ENCODE data around the gene INF2.
A peak's percentile ranks its signal among the peaks of the same experiment; 100 is the strongest.

Gene INF2

DNA sequence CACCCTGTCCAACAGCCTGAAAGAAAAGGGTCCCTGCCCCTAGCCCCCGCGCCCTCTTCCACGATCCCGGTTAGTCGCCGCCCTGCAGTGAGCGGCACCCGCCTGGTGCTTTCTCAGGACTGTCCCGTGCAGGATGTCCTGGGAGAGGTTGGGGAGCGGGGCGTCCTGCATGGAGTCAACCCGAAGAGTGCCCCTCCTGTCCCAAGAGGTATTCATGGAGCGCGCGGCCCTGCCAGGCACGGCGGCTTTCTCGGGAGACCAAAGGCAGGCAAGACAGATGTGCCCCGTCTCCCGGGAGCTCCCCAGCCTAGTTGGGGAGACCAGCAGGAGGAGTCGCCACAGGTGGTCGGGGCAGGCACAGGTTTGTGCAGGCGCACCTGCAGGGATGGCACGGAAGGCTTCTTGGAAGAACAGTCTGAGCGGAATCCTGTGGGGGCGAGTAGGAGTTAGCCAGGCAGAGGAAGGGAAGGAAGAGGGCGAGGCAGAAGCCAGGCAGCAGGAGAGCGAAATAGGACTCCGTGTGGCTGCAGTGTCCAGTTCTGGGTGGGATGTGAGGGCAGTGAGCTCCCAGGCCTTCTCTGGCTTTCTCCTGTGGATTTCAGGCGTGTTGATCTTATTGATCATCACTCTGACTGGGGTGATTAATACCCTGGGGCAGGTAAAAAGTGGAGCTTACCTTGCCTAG lies 64.3 kb downstream of the INF2 start:
- TF ChIP-seq, protein P1, sequence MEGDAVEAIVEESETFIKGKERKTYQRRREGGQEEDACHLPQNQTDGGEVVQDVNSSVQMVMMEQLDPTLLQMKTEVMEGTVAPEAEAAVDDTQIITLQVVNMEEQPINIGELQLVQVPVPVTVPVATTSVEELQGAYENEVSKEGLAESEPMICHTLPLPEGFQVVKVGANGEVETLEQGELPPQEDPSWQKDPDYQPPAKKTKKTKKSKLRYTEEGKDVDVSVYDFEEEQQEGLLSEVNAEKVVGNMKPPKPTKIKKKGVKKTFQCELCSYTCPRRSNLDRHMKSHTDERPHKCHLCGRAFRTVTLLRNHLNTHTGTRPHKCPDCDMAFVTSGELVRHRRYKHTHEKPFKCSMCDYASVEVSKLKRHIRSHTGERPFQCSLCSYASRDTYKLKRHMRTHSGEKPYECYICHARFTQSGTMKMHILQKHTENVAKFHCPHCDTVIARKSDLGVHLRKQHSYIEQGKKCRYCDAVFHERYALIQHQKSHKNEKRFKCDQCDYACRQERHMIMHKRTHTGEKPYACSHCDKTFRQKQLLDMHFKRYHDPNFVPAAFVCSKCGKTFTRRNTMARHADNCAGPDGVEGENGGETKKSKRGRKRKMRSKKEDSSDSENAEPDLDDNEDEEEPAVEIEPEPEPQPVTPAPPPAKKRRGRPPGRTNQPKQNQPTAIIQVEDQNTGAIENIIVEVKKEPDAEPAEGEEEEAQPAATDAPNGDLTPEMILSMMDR (conservative IDR thresholded peaks at IDR 0.05; ENCODE audit: control insufficient read depth, insufficient read depth, low read depth, low read length) = no peak

DNA sequence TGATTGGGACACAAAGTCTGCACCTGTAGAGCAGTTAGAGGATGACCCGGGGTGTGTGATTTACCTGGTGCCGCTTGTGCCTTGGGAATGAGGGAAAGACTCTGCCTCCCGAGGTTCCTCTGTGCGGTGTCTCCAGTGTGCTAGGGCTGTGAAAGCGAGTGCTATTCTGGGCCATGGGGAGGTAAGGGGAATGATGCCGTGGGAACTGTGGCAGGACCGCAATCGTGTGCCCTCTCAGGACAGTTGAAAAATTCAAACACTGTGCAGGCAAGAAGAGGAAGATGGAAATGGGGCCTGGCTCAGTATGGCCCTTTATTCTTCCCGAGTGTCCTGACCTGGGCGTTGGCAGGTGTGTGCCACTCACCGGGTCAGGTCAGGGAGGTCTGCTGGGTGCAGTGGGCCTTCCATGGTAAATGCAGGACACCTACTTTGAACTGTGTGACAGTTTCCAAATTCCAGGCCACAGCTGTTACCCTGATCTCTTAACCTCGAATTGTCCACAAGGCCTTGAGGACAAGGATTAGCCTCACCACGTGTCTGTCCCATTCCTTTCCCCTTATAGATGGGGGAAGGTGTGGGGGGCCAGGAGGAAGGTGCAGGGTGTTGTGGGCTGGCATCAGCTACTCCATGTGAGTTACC lies 64.9 kb downstream of the INF2 start:
- no peak for DNase-seq (ENCODE audit: low read depth)
- TF ChIP-seq, protein P1 (conservative IDR thresholded peaks at IDR 0.05; ENCODE audit: control insufficient read depth, insufficient read depth, low read depth, low read length) = no peak
- H3K4me3 ChIP-seq (ENCODE audit: control insufficient read depth, low read depth, low read length) = peak overlapping the region; percentile 81

More for the DNA sequence above, 64.3 kb downstream of the INF2 start:
- peak overlapping the region; percentile 81 for H3K4me3 ChIP-seq (ENCODE audit: control insufficient read depth, low read depth, low read length)
- no peak for DNase-seq (ENCODE audit: low read depth)

DNA sequence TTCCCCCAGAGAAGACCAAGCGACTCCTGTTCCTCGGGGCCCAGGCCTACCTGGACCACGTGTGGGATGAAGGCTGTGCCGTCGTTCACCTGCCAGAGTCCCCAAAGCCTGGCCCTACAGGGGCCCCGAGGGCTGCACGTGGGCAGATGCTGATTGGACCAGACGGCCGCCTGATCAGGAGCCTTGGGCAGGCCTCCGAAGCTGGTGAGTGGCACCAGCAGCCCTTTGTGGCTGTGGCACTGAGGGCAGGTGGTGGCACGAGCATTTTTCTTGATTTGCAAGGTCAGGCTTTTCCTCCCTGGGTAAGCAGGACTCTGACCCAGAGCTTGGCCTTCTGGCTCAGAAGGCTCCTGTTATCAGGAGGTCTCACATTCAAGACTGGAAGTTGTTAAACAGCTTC lies 66.2 kb downstream of the INF2 start:
- DNase-seq (ENCODE audit: low read depth) = no peak
- TF ChIP-seq, protein P1 (conservative IDR thresholded peaks at IDR 0.05; ENCODE audit: control insufficient read depth, insufficient read depth, low read depth, low read length) = no peak
- H3K4me3 ChIP-seq (ENCODE audit: control insufficient read depth, low read depth, low read length) = no peak overlapping the region

DNA sequence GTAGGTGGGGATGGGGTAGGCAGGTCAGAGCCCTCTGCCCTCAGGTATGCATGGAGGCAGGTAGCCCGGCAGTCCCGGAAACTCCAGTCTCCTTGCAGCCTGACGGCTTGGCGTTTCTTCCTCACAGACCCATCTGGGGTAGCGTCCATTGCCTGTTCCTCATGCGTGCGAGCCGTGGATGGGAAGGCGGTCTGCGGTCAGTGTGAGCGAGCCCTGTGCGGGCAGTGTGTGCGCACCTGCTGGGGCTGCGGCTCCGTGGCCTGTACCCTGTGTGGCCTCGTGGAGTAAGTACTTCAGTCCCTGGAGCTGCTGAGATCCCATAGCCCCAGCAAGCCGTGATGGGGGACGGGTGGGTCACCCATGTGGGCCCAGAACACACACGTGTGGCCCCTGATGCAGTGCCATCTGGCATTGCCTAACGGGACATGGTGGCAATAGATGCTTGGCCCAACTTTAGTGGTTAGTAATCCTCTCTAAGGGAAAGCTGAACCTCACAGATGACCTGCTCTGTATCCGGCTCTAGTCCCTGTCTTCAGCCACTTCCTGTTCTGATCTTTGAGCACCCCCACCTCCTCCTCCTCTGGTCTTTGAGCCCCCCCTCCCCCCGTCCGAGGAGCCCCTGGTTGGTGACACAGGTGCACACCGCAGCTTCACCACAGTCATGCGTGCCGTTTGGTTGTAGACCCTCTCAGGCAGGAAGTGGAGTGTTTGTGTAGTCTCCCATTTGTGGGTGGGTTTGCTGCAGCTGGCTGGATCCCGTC lies 67.2 kb downstream of the INF2 start:
- H3K4me3 ChIP-seq (ENCODE audit: control insufficient read depth, low read depth, low read length) = no peak overlapping the region
- DNase-seq (ENCODE audit: low read depth) = no peak
- TF ChIP-seq, protein P1 (conservative IDR thresholded peaks at IDR 0.05; ENCODE audit: control insufficient read depth, insufficient read depth, low read depth, low read length) = no peak

DNA sequence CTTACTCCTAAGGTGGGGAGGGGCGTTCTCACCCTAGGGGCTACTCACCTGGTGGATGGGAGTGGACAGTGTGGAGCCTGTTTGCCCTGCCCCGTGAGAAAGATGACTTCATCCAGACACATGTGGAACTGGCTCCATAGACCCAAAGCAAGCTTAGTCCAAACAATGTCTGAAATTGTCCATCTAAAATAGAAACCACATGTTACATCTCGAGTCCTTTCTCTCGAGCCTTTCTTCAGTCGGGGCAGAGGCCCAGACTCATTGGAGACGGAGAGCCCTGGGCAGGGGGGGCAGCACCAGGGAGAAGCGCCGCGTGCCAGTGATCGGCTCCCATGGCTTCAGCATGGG lies 67.8 kb downstream of the INF2 start:
- H3K4me3 ChIP-seq (ENCODE audit: control insufficient read depth, low read depth, low read length) = no peak overlapping the region
- no peak for DNase-seq (ENCODE audit: low read depth)
- TF ChIP-seq, protein P1 (conservative IDR thresholded peaks at IDR 0.05; ENCODE audit: control insufficient read depth, insufficient read depth, low read depth, low read length) = no peak

DNA sequence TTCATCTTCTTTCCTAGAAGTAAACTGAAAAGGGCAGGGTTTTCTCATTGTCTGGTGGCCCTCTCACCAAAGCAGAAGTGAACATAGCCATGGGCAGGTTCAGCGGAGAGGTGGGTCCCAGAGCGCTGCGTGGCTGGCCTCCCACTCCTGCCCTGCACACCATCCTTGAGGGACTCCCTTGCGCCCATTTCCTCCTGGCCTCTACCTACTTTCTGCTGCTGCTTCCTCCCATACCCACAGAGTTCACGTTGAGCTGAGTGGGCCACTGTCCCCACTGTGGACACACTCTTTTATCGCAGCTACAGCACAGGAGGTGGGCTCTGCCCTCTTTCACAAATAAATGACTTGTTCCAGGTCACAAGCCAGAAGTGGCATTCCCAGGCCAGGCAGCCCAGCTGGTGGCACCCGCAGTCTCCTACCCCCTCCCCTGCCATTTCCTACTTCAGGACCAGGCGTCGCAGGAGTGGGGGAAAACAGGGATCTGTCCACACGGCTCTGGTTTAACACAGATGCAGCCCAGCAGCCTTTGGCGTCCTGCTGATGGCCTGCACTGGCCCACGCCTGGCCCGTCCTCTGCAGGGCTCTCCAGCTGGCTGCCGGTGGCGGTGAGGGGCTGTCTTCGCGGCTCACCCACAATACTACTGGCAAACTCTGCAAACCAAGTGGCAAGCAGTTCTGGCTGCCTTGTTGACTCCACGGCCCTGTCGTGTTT lies 68.4 kb downstream of the INF2 start:
- H3K4me3 ChIP-seq (ENCODE audit: control insufficient read depth, low read depth, low read length) = no peak overlapping the region
- no peak for DNase-seq (ENCODE audit: low read depth)
- TF ChIP-seq, protein P1 (conservative IDR thresholded peaks at IDR 0.05; ENCODE audit: control insufficient read depth, insufficient read depth, low read depth, low read length) = no peak

Data from fibroblast of mammary gland (primary cell).